Spleen (tissue), 11 donors: Measurements from ENCODE around the gene NEMF. TPM values are rescaled to one million over a fixed set of nuclear protein-coding genes. Genes with fewer than 3 reads are reported as not detected.
"Not testable (repeated sequence)": the region's sequence is repeated elsewhere in the genome, so short reads cannot be mapped to it uniquely, and the experiment has no call there.

Experiments
- DNase-seq: peaks from one replicate; pipeline ENCODE4 v3.0.0-alpha.2; 2020
- H3K27ac ChIP-seq, 8 donors: fragments of 200-600 bp; sonication (generic) in 7 of 8; 1 replicate in 4 of 8; 2 replicates in 4 of 8; pipeline versions ENCODE4 v1.5.0 to v1.8.0; 2016 to 2021; ENCODE audit warnings: inconsistent platforms in 4 of 8, mild to moderate bottlenecking in 4 of 8, moderate library complexity in 1 of 8
- H3K27me3 ChIP-seq, 7 donors: fragments of 200-600 bp; sonication (generic) in 6 of 7; replicated peaks in 1 of 7; 1 replicate in 4 of 7; 2 replicates in 3 of 7; pipeline versions ENCODE4 v1.5.0 to v1.8.0; 2016 to 2021; ENCODE audit warnings: inconsistent platforms in 3 of 7, mild to moderate bottlenecking in 1 of 7
- H3K36me3 ChIP-seq, 6 donors: fragments of 200-600 bp; sonication (generic) in 5 of 6; 1 replicate in 4 of 6; 2 replicates in 2 of 6; pipeline versions ENCODE4 v1.5.0 to v1.8.0; 2016 to 2021; ENCODE audit warnings: inconsistent platforms in 2 of 6
- H3K4me1 ChIP-seq, 6 donors: fragments of 200-600 bp; sonication (generic) in 5 of 6; 1 replicate in 3 of 6; 2 replicates in 3 of 6; pipeline versions ENCODE4 v1.5.0 to v1.8.0; 2016 to 2021; ENCODE audit warnings: inconsistent platforms in 3 of 6
- H3K4me3 ChIP-seq, 8 donors: fragments of 200-600 bp; sonication (generic) in 7 of 8; 1 replicate in 4 of 8; 2 replicates in 4 of 8; pipeline versions ENCODE4 v1.5.0 to v1.8.0; 2016 to 2021; ENCODE audit warnings: inconsistent platforms in 4 of 8, mild to moderate bottlenecking in 4 of 8, moderate library complexity in 2 of 8
- H3K9me3 ChIP-seq, 8 donors: fragments of 200-600 bp; sonication (generic) in 7 of 8; 1 replicate in 4 of 8; 2 replicates in 4 of 8; pipeline versions ENCODE4 v1.5.0 to v1.8.0; 2016 to 2021; ENCODE audit warnings: inconsistent platforms in 4 of 8
- POLR2A ChIP-seq, 3 donors: fragments of 450-650 bp; IDR thresholded peaks; one replicate each; pipeline ENCODE4 v1.5.1; 2017; ENCODE audit warnings: antibody characterized with exemption in 3 of 3, mild to moderate bottlenecking in 1 of 3
- POLR2AphosphoS5 ChIP-seq, 3 donors: sonication (generic); formaldehyde crosslinking; IDR thresholded peaks; one replicate each; pipeline ENCODE4 v1.5.1; 2017; ENCODE audit warnings: antibody characterized with exemption in 3 of 3
- WGBS, 5 donors: extraction: QIAGEN DNeasy Blood & Tissue Kit in 3 of 5; methylation state at CpG; one replicate each; pipeline versions ENCODE4 v1.1.5 to v1.1.7; 2013 to 2018; 5-methylcytosine and 5-hydroxymethylcytosine counted together
- intact Hi-C: fragments of 100-400 bp; cut with DNase I; formaldehyde crosslinking; loops from one replicate; pipeline ENCODE4 v1.15.0; 2023; ENCODE audit warnings: low total_unique reads
- polyA plus RNA-seq, 3 donors: library from polyadenylated mRNA; stranded (reverse); fragments of 200-250 nt; gene quantifications; one replicate each; pipeline ENCODE4 v1.2.1, GENCODE V29; 2013
- total RNA-seq, 7 donors: library from RNA; depleted of rRNA in 3 of 7; stranded (reverse); fragments of >200 nt in 3 of 7; fragmentation: NEBNext Ultra II Directional in 4 of 7; extraction: Animal tissue kit (Norgen Biotek cat#: 25700) in 4 of 7; gene quantifications; one replicate each; pipeline versions ENCODE4 v1.1.0 to v1.2.1, GENCODE V29; 2016 to 2021
- TF ChIP-seq, protein P1 (sequence below), 11 experiments: fragments of 200-600 bp in 7 of 11; fragments of 450-650 bp in 4 of 11; sonication (generic) in 4 of 11; IDR thresholded peaks in 8 of 11; conservative IDR thresholded peaks in 3 of 11; 1 replicate in 7 of 11; 2 replicates in 4 of 11; pipeline versions ENCODE4 v1.4.0 to v1.8.0; 2016 to 2021; ENCODE audit warnings: antibody characterized with exemption in 11 of 11, inconsistent platforms in 4 of 11, mild to moderate bottlenecking in 1 of 11
- donor health status: healthy with polysubstance abuse.
- donor health status: DM: no; HTN: no; CAD: no; lungs with moderate emphysema.
- donor health status: DM: no; HTN: no; CAD: no.
- donor health status: Bipolar disorder and iron deficiency.
- donor health status: healthy.
- donor health status: DM: no; HTN: no; CAD: no.
- donor health status: DM: yes; HTN: yes; CAD: no.

The NEMF gene
- total and polyA plus RNA-seq, 10 donors: 24.3 to 187 (median 82.4) TPM

DNA sequence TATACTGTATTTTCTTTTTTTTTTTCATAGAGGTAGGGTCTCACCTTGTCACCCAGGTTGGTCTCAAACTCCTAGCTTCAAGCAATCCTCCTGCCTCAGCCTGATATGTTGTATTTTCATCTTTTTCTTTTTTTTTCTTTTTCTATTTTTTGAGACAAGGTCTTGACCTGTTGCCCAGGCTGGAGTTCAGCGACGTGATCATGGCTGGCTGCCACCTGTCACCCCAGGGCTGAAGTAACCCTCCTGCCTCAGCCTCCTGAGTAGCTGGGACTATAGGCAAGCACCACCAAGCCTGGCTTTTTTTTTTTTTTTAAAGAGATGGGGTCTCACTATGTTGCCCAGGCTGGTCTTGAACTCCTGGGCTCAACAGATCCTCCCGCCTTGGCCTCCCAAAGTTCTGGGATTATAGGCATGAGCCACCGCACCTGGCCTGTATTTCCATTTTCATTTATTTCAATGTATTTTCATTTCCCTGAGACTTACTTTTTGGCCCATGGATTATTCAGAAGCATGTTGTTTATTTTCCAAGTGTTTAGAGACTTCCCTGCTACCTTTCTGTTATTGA is 24.1 kb upstream of the NEMF start:
- H3K36me3 ChIP-seq: no peaks in the 10 kb centered on the region
- intact Hi-C loops: no loop called here
- WGBS, 5 donors: 65 to 81% (median 68%) methylated on average over 4 of the region's 4 CpGs
- no peak for DNase-seq
- H3K27me3 ChIP-seq: no peaks in the 10 kb centered on the region
- peaks cover 0 to 18% (median 8%) of the 10 kb centered on the region in 6 donors for H3K4me1 ChIP-seq
- H3K27ac ChIP-seq: no peak overlapping the region
- H3K4me3 ChIP-seq: no peak overlapping the region
- TF ChIP-seq, protein P1, sequence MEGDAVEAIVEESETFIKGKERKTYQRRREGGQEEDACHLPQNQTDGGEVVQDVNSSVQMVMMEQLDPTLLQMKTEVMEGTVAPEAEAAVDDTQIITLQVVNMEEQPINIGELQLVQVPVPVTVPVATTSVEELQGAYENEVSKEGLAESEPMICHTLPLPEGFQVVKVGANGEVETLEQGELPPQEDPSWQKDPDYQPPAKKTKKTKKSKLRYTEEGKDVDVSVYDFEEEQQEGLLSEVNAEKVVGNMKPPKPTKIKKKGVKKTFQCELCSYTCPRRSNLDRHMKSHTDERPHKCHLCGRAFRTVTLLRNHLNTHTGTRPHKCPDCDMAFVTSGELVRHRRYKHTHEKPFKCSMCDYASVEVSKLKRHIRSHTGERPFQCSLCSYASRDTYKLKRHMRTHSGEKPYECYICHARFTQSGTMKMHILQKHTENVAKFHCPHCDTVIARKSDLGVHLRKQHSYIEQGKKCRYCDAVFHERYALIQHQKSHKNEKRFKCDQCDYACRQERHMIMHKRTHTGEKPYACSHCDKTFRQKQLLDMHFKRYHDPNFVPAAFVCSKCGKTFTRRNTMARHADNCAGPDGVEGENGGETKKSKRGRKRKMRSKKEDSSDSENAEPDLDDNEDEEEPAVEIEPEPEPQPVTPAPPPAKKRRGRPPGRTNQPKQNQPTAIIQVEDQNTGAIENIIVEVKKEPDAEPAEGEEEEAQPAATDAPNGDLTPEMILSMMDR (IDR thresholded peaks at IDR 0.05 in 8 of 11, conservative IDR thresholded peaks at IDR 0.05 in 3 of 11): no peak
- no peak for TF ChIP-seq POLR2AphosphoS5 (IDR thresholded peaks at IDR 0.05)
- no peak for TF ChIP-seq POLR2A (IDR thresholded peaks at IDR 0.05)
- H3K9me3 ChIP-seq: no peaks in the 10 kb centered on the region

DNA sequence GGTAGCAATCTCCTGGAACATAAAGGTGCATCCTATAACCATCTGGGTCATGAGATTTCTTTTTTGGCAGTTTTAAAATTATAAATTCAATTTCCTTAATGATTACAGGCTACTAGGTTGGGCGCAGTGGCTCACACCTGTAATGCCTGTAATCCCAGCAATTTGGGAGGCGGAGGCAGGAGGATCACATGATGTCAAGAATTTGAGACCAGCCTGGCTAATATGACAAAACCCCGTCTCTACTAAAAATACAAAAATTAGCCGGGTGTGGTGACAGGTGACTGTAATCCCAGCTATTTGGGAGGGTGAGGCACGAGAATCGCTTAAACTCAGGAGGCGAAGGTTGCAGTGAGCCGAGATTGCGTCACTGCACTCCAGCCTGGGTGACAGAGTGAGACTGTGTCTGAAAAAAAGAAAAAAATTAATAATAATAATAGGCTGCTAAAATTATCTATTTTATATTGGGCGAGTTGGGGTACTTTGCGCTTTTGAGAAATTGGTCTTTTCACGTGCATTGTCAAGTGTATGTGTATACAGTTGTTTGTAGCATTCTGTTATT is 23.1 kb upstream of the NEMF start:
- TF ChIP-seq POLR2AphosphoS5 (IDR thresholded peaks at IDR 0.05): no peak
- no peak for TF ChIP-seq POLR2A (IDR thresholded peaks at IDR 0.05)
- TF ChIP-seq, protein P1 (IDR thresholded peaks at IDR 0.05 in 8 of 11, conservative IDR thresholded peaks at IDR 0.05 in 3 of 11): no peak
- no peak overlapping the region for H3K27ac ChIP-seq
- H3K4me3 ChIP-seq: no peak overlapping the region
- H3K9me3 ChIP-seq: no peaks in the 10 kb centered on the region
- WGBS, 5 donors: 85 to 95% (median 88%) methylated on average over 12 of the region's 12 CpGs
- no peak for DNase-seq
- H3K27me3 ChIP-seq: no peaks in the 10 kb centered on the region
- peaks cover 0 to 21% (median 8%) of the 10 kb centered on the region in 6 donors for H3K4me1 ChIP-seq
- intact Hi-C loops: no loop called here
- no peaks in the 10 kb centered on the region for H3K36me3 ChIP-seq

DNA sequence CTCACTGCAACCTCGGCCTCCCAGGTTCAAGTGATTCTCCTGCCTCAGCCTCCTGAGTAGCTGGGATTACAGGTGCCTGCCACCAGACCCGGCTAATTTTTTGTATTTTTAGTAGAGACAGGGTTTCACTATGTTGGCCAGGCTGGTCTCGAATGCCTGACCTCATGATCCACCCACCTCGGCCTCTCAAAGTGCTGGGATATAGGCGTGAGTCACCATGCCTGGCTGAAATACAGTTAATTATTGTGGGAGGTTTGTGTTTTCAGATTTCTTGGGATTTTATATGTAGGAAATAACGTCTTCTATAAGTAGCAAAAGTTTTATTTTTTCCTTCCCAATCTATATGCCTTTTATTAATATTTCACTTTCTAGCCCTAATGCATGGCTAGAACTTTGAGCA is 21.0 kb upstream of the NEMF start:
- 87 to 92% (median 89%) methylated on average over 6 of the region's 6 CpGs for whole genome bisulfite sequencing, 5 donors
- peaks cover 0 to 24% (median 15%) of the 10 kb centered on the region in 6 donors for H3K4me1 ChIP-seq
- H3K4me3 ChIP-seq, DNase-seq, intact Hi-C loops, H3K27me3 ChIP-seq, H3K27ac ChIP-seq, H3K36me3 ChIP-seq, H3K9me3 ChIP-seq: not testable (repeated sequence)

DNA sequence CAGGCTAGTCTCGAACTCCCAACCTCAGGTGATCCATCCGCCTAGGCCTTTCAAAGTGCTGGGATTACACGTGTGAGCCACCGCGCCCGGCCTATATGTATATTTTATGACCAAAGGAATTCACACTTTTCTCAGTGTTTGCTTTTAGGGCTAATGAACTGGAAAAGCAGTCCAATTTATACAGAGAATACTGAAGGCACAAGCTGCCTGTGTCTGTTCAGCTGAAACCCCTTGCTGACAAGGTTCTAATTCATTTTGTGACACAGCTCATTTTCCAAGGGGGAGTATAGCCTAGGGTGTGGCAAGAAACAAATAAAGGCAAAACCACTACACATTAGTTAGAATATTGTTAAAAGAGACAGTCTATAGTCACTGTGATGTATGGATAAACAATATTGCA is 18.3 kb upstream of the NEMF start:
- Histone ChIP-seq H3K4me1 (peaks cover 6 to 47% (median 27%) of the 10 kb centered on the region in 6 donors), H3K27ac (no peak overlapping the region), H3K27me3 (no peaks in the 10 kb centered on the region), H3K36me3 (no peaks in the 10 kb centered on the region), H3K9me3 (no peaks in the 10 kb centered on the region), H3K4me3 (no peak overlapping the region)
- whole genome bisulfite sequencing, 5 donors: 90 to 92% (median 92%) methylated on average over 6 of the region's 6 CpGs
- intact Hi-C loops: no loop called here
- TF ChIP-seq POLR2AphosphoS5 (IDR thresholded peaks at IDR 0.05) (no peak), POLR2A (IDR thresholded peaks at IDR 0.05) (no peak)
- TF ChIP-seq, protein P1 (IDR thresholded peaks at IDR 0.05 in 8 of 11, conservative IDR thresholded peaks at IDR 0.05 in 3 of 11): no peak
- DNase-seq: no peak
